HL-60/S4 (cell line): Measurements from ENCODE around the gene ADCY4.
"Not testable (repeated sequence)": the region's sequence is repeated elsewhere in the genome, so short reads cannot be mapped to it uniquely, and the experiment has no call there.

Experiments used
- in situ Hi-C: fragments of 300-500 bp; cut with MboI; formaldehyde crosslinking; loops from 2 replicates; pipeline ENCODE4 v1.14.3; 2022; ENCODE audit warnings: low sequenced_read_pairs

Gene ADCY4

GRCh38 chr14:24334431-24335291, at the start of gene ADCY4:
Gene ADCY4 (minus strand): TSS chr14:24335071. CDS start chr14:24334652, 419 bp downstream.
- in situ Hi-C loops, result loop anchor here (5.0 kb wide), 1 partner anchor 103 kb away; no protein-coding TSS in a partner anchor

DNA sequence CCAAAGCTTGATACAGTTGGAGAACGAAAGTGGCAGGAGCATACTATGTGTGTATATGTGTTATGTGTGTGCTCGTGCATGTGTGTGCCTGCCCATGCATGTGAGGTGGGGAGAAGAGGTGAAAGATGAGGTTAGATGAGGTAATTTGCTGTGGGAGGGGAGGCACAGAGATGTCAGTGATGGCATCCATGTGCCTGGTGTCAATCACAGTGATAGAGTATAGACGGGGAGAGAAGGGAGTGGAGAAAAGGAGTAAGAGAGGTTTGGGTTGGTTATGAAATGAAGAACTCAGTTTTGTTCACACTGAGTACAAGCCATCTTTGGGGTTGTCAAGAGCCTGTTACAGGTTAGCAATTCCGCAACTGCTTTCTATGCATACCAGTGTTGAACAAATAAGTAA, 49.3 kb upstream of the ADCY4 start:
- in situ Hi-C loops, result no loop called here

DNA sequence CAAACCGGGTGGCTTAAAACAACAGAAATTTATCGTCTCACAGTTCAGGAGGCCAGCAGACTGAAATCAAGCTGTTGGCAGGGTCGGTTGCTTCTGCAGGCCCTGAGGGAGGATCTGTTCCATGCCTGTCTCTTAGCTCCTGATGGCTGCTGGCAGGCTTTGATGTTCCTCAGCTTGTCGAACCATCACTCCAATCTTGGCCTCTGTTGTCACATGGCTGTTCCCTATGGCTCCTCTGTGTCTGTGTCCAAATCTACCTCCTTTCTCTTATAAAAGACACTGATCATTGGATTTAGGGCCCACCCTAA, 47.1 kb upstream of the ADCY4 start:
- in situ Hi-C loops, result no loop called here

- in situ Hi-C loops, result no loop called here
Measured at GRCh38 chr14:24381363-24382063, 46.6 kb upstream of the ADCY4 start.

- in situ Hi-C loops, result no loop called here
Measured at GRCh38 chr14:24379907-24380730, 45.2 kb upstream of the ADCY4 start.

GRCh38 chr14:24378981-24379906, 44.4 kb upstream of the ADCY4 start:
- in situ Hi-C loops, result no loop called here

DNA sequence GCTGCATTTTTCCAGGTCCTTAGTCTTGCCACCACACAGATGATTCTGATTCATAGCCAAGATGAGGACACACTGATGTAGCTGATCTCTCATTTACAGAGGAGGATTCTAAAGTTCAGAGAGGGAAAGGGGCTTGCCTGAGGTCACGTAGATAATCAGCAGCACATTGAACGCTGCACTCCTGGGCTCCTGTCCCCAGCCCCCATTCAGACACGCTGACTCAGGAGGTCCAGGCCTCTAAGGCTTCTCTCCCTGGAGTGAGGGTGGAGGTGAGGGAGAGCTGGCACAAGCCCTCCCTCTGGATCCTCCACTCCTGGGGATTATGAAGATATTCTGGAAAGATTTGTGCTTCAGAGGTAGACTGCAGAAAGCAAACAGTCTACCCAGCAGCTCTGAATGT, 43.5 kb upstream of the ADCY4 start:
- in situ Hi-C loops, result no loop called here

- in situ Hi-C loops, result no loop called here
Measured at GRCh38 chr14:24377657-24378056, 42.8 kb upstream of the ADCY4 start.

GRCh38 chr14:24377126-24377525, 42.3 kb upstream of the ADCY4 start:
- in situ Hi-C loops, result no loop called here

DNA sequence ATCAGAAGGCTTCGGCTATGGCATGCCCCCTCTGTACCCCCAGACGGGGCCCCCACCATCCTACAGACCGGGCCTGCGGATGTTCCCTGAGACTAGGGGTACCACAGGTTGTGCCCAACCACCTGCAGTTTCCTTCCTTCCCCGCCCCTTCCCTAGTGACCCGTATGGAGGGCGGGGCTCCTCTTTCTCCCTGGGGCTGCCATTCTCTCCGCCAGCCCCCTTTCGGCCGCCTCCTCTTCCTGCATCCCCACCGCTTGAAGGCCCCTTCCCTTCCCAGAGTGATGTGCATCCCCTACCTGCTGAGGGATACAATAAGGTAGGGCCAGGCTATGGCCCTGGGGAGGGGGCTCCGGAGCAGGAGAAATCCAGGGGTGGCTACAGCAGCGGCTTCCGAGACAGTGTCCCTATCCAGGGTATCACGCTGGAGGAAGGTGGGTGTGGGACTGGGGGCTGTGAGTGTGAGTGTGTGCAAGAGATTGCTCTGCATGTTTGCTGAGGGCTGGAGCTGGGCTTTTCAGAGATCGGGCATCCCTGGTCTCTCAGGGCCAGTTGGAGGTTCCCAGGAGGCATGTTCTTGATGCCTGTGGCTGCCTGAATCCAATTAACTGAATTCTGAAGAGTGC, 41.7 kb upstream of the ADCY4 start:
- in situ Hi-C loops, result no loop called here

DNA sequence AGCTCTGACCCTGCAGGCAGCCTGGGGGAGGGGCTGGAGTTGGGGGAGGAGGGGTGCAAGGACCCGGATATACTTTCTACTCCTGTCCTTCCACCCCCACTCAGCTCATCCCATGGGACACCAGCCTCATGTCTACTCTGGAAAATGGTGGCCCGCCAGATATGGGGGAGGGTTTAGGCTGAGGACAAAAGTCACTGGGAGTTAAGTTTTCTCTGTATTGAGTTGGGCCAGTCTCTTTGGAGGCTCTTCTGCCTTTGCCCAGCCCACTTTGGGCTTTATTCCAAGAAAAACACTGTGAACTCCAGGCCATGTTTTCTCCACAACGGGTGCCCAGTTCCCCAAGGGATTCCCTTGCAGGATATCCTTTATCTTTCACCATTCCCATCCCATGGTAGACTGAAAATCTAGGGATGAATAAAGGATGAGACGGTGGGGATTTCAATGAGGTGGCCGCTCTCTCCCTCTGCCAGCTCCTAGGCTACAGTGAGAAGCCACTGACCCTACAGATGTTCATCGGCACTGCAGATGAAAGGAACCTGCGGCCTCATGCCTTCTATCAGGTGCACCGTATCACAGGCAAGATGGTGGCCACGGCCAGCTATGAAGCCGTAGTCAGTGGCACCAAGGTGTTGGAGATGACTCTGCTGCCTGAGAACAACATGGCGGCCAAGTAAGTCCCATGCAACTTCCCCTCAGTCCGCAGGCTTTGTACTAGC, 38.0 kb upstream of the ADCY4 start:
- in situ Hi-C loops, result no loop called here

- in situ Hi-C loops, result not testable (repeated sequence)
Measured at GRCh38 chr14:24371605-24372004, 36.7 kb upstream of the ADCY4 start.

- in situ Hi-C loops, result no loop called here
Measured at GRCh38 chr14:24370748-24371147, 35.9 kb upstream of the ADCY4 start.

GRCh38 chr14:24369907-24370687, 35.2 kb upstream of the ADCY4 start:
- in situ Hi-C loops, result no loop called here

GRCh38 chr14:24369463-24369862, 34.6 kb upstream of the ADCY4 start:
- in situ Hi-C loops, result no loop called here

DNA sequence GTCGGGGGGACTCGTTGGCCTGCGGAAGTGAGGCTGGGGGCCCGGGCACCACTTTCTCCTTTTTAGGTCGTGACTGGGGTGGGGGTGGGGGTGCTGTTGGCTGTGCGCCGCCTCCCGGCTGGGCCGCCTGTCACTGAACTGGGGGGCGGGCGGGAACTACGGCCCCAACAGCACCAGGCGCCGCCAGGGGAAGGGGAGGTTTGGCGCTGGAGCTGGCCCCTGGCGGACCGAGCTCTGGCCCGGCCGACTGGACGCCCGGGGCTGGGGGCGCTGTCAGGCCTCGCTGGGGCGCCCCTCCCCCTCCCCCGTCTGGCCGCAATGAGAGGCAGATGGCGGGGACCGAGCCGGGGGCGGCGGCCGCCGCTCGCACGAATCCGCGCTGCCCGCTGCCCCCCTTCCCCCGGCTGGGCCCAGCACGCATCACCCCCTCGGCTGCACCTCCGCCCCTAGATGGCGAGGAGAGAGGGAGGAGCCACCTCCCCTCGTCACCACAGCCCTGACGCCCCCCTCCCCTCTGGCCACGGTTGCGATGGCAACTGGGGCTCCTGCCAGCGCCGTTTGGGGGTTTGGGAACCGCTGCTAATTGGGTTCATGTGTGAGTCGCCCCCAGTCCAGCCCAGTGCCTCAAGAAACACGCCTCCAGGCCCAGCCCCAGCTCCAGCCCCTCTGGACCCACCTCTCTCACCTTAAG, 33.8 kb upstream of the ADCY4 start:
- in situ Hi-C loops, result no loop called here

- in situ Hi-C loops, result no loop called here
Measured at GRCh38 chr14:24368212-24368561, 33.3 kb upstream of the ADCY4 start.
